ENCODE measurements around the gene GPR18. TPM values are rescaled to one million over a fixed set of nuclear protein-coding genes. Genes with fewer than 3 reads are reported as not detected.
A peak's percentile ranks its signal among the peaks of the same experiment; 100 is the strongest.
"Not testable (repeated sequence)": the region's sequence is repeated elsewhere in the genome, so short reads cannot be mapped to it uniquely, and the experiment has no call there.

Gene GPR18
- total RNA-seq, 1 experiment from 2014 or later = not detected

GRCh38 chr13:99250982-99251825 lies 7.0 kb downstream of the GPR18 start:
- no peak overlapping the region for H2BK5ac ChIP-seq (ENCODE audit: insufficient read length, low read length)
- H3K79me1 ChIP-seq (ENCODE audit: insufficient read depth, low read depth, low read length, poor library complexity, severe bottlenecking) = no peaks in the 10 kb centered on the region
- Mint-ChIP-seq H3K9me3 (no peaks in the 10 kb centered on the region), H3K36me3 (ENCODE audit: insufficient read depth in 1 of 3, low read depth in 3 of 3) (peaks cover 9 to 37% (median 32%) of the 10 kb centered on the region in 3 experiments; a peak in 6 of 7 replicates), H3K4me3 (no peak overlapping the region), H3K27me3 (ENCODE audit: low read depth) (no peaks in the 10 kb centered on the region), H3K27ac (peak overlapping the region in 1 of 3 experiments; percentile 83; a peak in 2 of 7 replicates), H3K4me1 (peaks cover 12 to 18% of the 10 kb centered on the region in 2 experiments)
- H2BK15ac ChIP-seq (ENCODE audit: low read depth, low read length) = no peak overlapping the region
- no peak overlapping the region for H2AFZ ChIP-seq (ENCODE audit: low read length)
- H3K27me3 ChIP-seq (ENCODE audit: insufficient read depth, low read length) = no peaks in the 10 kb centered on the region
- no peak for TF ChIP-seq CTCF (conservative IDR thresholded peaks at IDR 0.05)
- no peak overlapping the region for H3K56ac ChIP-seq (ENCODE audit: insufficient read length, low read depth, low read length)
- no peak overlapping the region for H3K4ac ChIP-seq (ENCODE audit: low read depth, low read length)
- no peak overlapping the region for H4K5ac ChIP-seq (ENCODE audit: insufficient read length, low read depth, low read length)
- no peaks in the 10 kb centered on the region for H3K79me2 ChIP-seq (ENCODE audit: insufficient read depth, low read length)
- no peak for DNase-seq
- H2BK120ac ChIP-seq (ENCODE audit: low read depth, low read length, poor library complexity, severe bottlenecking) = no peak overlapping the region
- no peak overlapping the region for H3K23ac ChIP-seq (ENCODE audit: insufficient read length, low read depth, low read length)
- H3K18ac ChIP-seq (ENCODE audit: insufficient read length, low read depth, low read length) = no peak overlapping the region
- no peak overlapping the region for H2AK5ac ChIP-seq (ENCODE audit: insufficient read length, low read length)
- peaks cover 2% of the 10 kb centered on the region for H4K20me1 ChIP-seq (ENCODE audit: control insufficient read depth, insufficient read depth, insufficient read length)
- no peak overlapping the region for H4K91ac ChIP-seq (ENCODE audit: insufficient read length, low read depth, low read length)
- no peaks in the 10 kb centered on the region for H3K23me2 ChIP-seq (ENCODE audit: insufficient read length, low read depth, low read length, poor library complexity, severe bottlenecking)
- no peak overlapping the region for H3T11ph ChIP-seq (ENCODE audit: low read length)
- no peak overlapping the region for H3K14ac ChIP-seq (ENCODE audit: insufficient read depth, low read length)
- no CpG with 5 or more reads among the region's 5 CpGs for WGBS (ENCODE audit: extremely low coverage, insufficient read length, low lambda C conversion rate)
- H3K9ac ChIP-seq (ENCODE audit: extremely low read depth, insufficient read length, low read length) = no peak overlapping the region
- no peak overlapping the region for H4K8ac ChIP-seq (replicated peaks; ENCODE audit: insufficient read length, low read depth, low read length)
- H3K4me1 ChIP-seq (ENCODE audit: insufficient read depth, low read length) = no peaks in the 10 kb centered on the region
- H3K4me2 ChIP-seq (ENCODE audit: insufficient read depth, insufficient read length, low read length) = no peak overlapping the region
- H2BK20ac ChIP-seq (ENCODE audit: low read depth, low read length, poor library complexity, severe bottlenecking) = no peak overlapping the region
- H3K27ac ChIP-seq (ENCODE audit: insufficient read length, low read depth, low read length) = no peak overlapping the region
- no peaks in the 10 kb centered on the region for H3K9me3 ChIP-seq (ENCODE audit: control insufficient read depth, low read depth, low read length)
- no peak overlapping the region for H2BK12ac ChIP-seq (ENCODE audit: insufficient read length, low read depth, low read length)

GRCh38 chr13:99249606-99250005 lies 8.6 kb downstream of the GPR18 start:
- not testable (repeated sequence) for H3K27me3 ChIP-seq (ENCODE audit: insufficient read depth, low read length); H3K27ac ChIP-seq (ENCODE audit: insufficient read length, low read depth, low read length); H4K8ac ChIP-seq (replicated peaks; ENCODE audit: insufficient read length, low read depth, low read length); H3K79me2 ChIP-seq (ENCODE audit: insufficient read depth, low read length); H3K9me3 Mint-ChIP-seq; H3K9me3 ChIP-seq (ENCODE audit: control insufficient read depth, low read depth, low read length); H4K20me1 ChIP-seq (ENCODE audit: control insufficient read depth, insufficient read depth, insufficient read length); H2BK120ac ChIP-seq (ENCODE audit: low read depth, low read length, poor library complexity, severe bottlenecking); H3K79me1 ChIP-seq (ENCODE audit: insufficient read depth, low read depth, low read length, poor library complexity, severe bottlenecking); H3K9ac ChIP-seq (ENCODE audit: extremely low read depth, insufficient read length, low read length); H3K4me2 ChIP-seq (ENCODE audit: insufficient read depth, insufficient read length, low read length); H3K18ac ChIP-seq (ENCODE audit: insufficient read length, low read depth, low read length); H2AK5ac ChIP-seq (ENCODE audit: insufficient read length, low read length); H3K4me1 ChIP-seq (ENCODE audit: insufficient read depth, low read length); H3K27me3 Mint-ChIP-seq (ENCODE audit: low read depth); H2BK15ac ChIP-seq (ENCODE audit: low read depth, low read length); H3K14ac ChIP-seq (ENCODE audit: insufficient read depth, low read length); H3K23ac ChIP-seq (ENCODE audit: insufficient read length, low read depth, low read length); H3K4ac ChIP-seq (ENCODE audit: low read depth, low read length); H4K91ac ChIP-seq (ENCODE audit: insufficient read length, low read depth, low read length); H2BK5ac ChIP-seq (ENCODE audit: insufficient read length, low read length); H3K56ac ChIP-seq (ENCODE audit: insufficient read length, low read depth, low read length); H2BK20ac ChIP-seq (ENCODE audit: low read depth, low read length, poor library complexity, severe bottlenecking); H3K4me3 Mint-ChIP-seq; H3K23me2 ChIP-seq (ENCODE audit: insufficient read length, low read depth, low read length, poor library complexity, severe bottlenecking); H4K5ac ChIP-seq (ENCODE audit: insufficient read length, low read depth, low read length); H3T11ph ChIP-seq (ENCODE audit: low read length); H2AFZ ChIP-seq (ENCODE audit: low read length); DNase-seq; H2BK12ac ChIP-seq (ENCODE audit: insufficient read length, low read depth, low read length)
- H3K4me1 Mint-ChIP-seq = peaks cover 12 to 18% of the 10 kb centered on the region in 2 experiments
- WGBS (ENCODE audit: extremely low coverage, insufficient read length, low lambda C conversion rate) = no CpG with 5 or more reads among the region's 2 CpGs
- H3K27ac Mint-ChIP-seq = 0 out of 7 replicates have a peak overlapping the region, but pooled peaks of 1 of the 3 experiments have one; percentile 32
- H3K36me3 Mint-ChIP-seq (ENCODE audit: insufficient read depth in 1 of 3, low read depth in 3 of 3) = peaks cover 11 to 39% (median 35%) of the 10 kb centered on the region in 3 experiments

All from H9 (cell line).